ENCODE data around the gene TIGD3. TPM values are rescaled to one million over a fixed set of nuclear protein-coding genes. Genes with fewer than 3 reads are reported as not detected.

Gene TIGD3
- total RNA-seq, 1 experiment from 2014 or later = 1.3 TPM

DNA sequence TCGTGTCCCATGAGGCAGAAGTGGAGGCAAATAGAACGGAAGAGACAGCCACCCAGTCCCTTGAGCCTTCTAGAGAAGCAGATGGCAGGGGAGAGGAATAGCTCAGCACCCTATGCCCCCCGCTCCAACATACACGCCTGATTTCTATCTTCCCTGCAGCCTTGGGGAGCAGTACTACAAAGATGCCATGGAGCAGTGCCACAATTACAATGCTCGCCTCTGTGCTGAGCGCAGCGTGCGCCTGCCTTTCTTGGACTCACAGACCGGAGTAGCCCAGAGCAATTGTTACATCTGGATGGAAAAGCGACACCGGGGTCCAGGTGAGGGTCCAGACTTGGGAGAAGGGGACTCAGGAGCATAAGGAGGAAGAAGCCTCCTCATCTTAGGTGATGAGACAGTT is 14.3 kb upstream of the TIGD3 start:
- Histone ChIP-seq H3K27me3 (ENCODE audit: low read length) (no peaks in the 10 kb centered on the region), H3K4me2 (ENCODE audit: low read length) (no peak overlapping the region), H3K9ac (ENCODE audit: low read length) (no peak overlapping the region), H3K9me3 (ENCODE audit: low read length) (no peaks in the 10 kb centered on the region), H3K36me3 (ENCODE audit: low read depth, low read length) (peaks cover 40% of the 10 kb centered on the region), H4K20me1 (ENCODE audit: low read length) (peaks cover 15% of the 10 kb centered on the region), H3K79me2 (ENCODE audit: low read length) (peaks cover 45% of the 10 kb centered on the region), H2AFZ (ENCODE audit: low read length) (no peak overlapping the region), H3K27ac (ENCODE audit: low read length) (no peak overlapping the region), H3K4me1 (ENCODE audit: insufficient read depth, low read length) (peaks cover 4% of the 10 kb centered on the region), H3K4me3 (ENCODE audit: low read length) (no peak overlapping the region), H3F3A (ENCODE audit: low read length, unreplicated experiment) (no peaks in the 10 kb centered on the region), H3K9me2 (replicated peaks; ENCODE audit: low read length) (no peaks in the 10 kb centered on the region)
- DNase-seq = no peak
- intact Hi-C loops (cut with micrococcal nuclease) = no loop called here
- no peak for ATAC-seq
- no TSS peak for BruUV-seq (replicated peaks)
- POLR2A ChIA-PET (ENCODE audit: unreplicated experiment) = no interaction called here
- CTCF ChIA-PET = no interaction called here
- no peak for TF ChIP-seq EZH2 (IDR thresholded peaks at IDR 0.05; ENCODE audit: low read length, unreplicated experiment)
- TF ChIP-seq, protein P1, sequence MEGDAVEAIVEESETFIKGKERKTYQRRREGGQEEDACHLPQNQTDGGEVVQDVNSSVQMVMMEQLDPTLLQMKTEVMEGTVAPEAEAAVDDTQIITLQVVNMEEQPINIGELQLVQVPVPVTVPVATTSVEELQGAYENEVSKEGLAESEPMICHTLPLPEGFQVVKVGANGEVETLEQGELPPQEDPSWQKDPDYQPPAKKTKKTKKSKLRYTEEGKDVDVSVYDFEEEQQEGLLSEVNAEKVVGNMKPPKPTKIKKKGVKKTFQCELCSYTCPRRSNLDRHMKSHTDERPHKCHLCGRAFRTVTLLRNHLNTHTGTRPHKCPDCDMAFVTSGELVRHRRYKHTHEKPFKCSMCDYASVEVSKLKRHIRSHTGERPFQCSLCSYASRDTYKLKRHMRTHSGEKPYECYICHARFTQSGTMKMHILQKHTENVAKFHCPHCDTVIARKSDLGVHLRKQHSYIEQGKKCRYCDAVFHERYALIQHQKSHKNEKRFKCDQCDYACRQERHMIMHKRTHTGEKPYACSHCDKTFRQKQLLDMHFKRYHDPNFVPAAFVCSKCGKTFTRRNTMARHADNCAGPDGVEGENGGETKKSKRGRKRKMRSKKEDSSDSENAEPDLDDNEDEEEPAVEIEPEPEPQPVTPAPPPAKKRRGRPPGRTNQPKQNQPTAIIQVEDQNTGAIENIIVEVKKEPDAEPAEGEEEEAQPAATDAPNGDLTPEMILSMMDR (conservative IDR thresholded peaks at IDR 0.05; ENCODE audit: low read depth, low read length) = no peak
- no peak for TF ChIP-seq EZH2phosphoT487 (IDR thresholded peaks at IDR 0.05; ENCODE audit: borderline replicate concordance, low read length)

DNA sequence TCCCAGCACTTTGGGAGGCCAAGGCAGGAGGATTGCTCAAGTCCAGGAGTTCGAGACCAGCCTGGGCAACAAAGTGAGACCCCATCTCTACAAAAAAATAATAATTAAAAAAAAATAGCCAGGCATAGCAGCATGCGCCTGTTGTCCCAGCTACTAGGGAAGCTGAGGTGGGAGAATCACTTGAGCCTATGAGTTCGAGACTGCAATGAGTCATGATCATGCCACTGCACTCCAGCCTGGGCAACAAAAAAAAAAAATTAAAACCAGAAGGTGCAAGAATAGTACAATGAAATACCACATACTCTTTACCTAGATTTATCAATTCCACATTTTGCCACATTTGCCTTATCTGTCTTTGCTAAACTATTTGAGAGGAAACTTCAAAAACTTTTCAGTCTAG is 12.7 kb upstream of the TIGD3 start:
- no TSS peak for BruUV-seq (replicated peaks)

GRCh38 chr11:65351511-65351910 is 3.0 kb upstream of the TIGD3 start:
- POLR2A ChIA-PET (ENCODE audit: unreplicated experiment) = interaction anchor here (0.6 kb wide), 1 partner anchor 985 kb away, joined by 3 read pairs; the partner anchor contains the start of gene RIN1

More for the DNA sequence above, 12.7 kb upstream of the TIGD3 start:
- Histone ChIP-seq H4K20me1 (ENCODE audit: low read length) (peaks cover 10% of the 10 kb centered on the region; the same call in 1 of the 2 replicates), H3K36me3 (ENCODE audit: low read depth, low read length) (peaks cover 55% of the 10 kb centered on the region), H3K4me2 (ENCODE audit: low read length) (no peak overlapping the region), H3F3A (ENCODE audit: low read length, unreplicated experiment) (no peaks in the 10 kb centered on the region), H3K27me3 (ENCODE audit: low read length) (no peaks in the 10 kb centered on the region), H2AFZ (ENCODE audit: low read length) (no peak overlapping the region), H3K27ac (ENCODE audit: low read length) (no peak overlapping the region), H3K9me2 (replicated peaks; ENCODE audit: low read length) (no peaks in the 10 kb centered on the region), H3K9ac (ENCODE audit: low read length) (no peak overlapping the region), H3K4me3 (ENCODE audit: low read length) (no peak overlapping the region), H3K4me1 (ENCODE audit: insufficient read depth, low read length) (no peaks in the 10 kb centered on the region), H3K9me3 (ENCODE audit: low read length) (no peaks in the 10 kb centered on the region), H3K79me2 (ENCODE audit: low read length) (peaks cover 30% of the 10 kb centered on the region)
- TF ChIP-seq, protein P1 (conservative IDR thresholded peaks at IDR 0.05; ENCODE audit: low read depth, low read length) = no peak
- no peak for TF ChIP-seq EZH2 (IDR thresholded peaks at IDR 0.05; ENCODE audit: low read length, unreplicated experiment)
- DNase-seq (no peak), ATAC-seq (no peak)
- intact Hi-C loops (cut with micrococcal nuclease) = no loop called here
- CTCF ChIA-PET = no interaction called here
- POLR2A ChIA-PET (ENCODE audit: unreplicated experiment) = no interaction called here

More at GRCh38 chr11:65351511-65351910, 3.0 kb upstream of the TIGD3 start:
- no TSS peak for BruUV-seq (replicated peaks)
- no peaks in the 10 kb centered on the region for H3K9me3 ChIP-seq (ENCODE audit: low read length)
- H3K79me2 ChIP-seq (ENCODE audit: low read length) = no peaks in the 10 kb centered on the region
- H3K9ac ChIP-seq (ENCODE audit: low read length) = no peak overlapping the region
- no peak overlapping the region for H3K27ac ChIP-seq (ENCODE audit: low read length)
- intact Hi-C loops (cut with micrococcal nuclease) = no loop called here
- ATAC-seq (no peak), DNase-seq (no peak)
- TF ChIP-seq EZH2phosphoT487 (IDR thresholded peaks at IDR 0.05; ENCODE audit: borderline replicate concordance, low read length) (no peak), EZH2 (IDR thresholded peaks at IDR 0.05; ENCODE audit: low read length, unreplicated experiment) (no peak)
- TF ChIP-seq, protein P1 (conservative IDR thresholded peaks at IDR 0.05; ENCODE audit: low read depth, low read length) = no peak
- peaks cover 7% of the 10 kb centered on the region for H3K4me1 ChIP-seq (ENCODE audit: insufficient read depth, low read length)
- H3K36me3 ChIP-seq (ENCODE audit: low read depth, low read length) = peaks cover 43% of the 10 kb centered on the region
- no peak overlapping the region for H2AFZ ChIP-seq (ENCODE audit: low read length)
- H4K20me1 ChIP-seq (ENCODE audit: low read length) = no peaks in the 10 kb centered on the region
- CTCF ChIA-PET = interaction anchor here (1.1 kb wide), 1 partner anchor 76 kb away, joined by 15 read pairs; no protein-coding TSS in a partner anchor
- H3K4me3 ChIP-seq (ENCODE audit: low read length) = no peak overlapping the region
- H3K4me2 ChIP-seq (ENCODE audit: low read length) = no peak overlapping the region
- no peaks in the 10 kb centered on the region for H3K27me3 ChIP-seq (ENCODE audit: low read length)
- peaks cover 14% of the 10 kb centered on the region for H3F3A ChIP-seq (ENCODE audit: low read length, unreplicated experiment)
- H3K9me2 ChIP-seq (replicated peaks; ENCODE audit: low read length) = no peaks in the 10 kb centered on the region
